Activated CD4-positive, alpha-beta T cell treated with anti-CD3 and anti-CD28 coated beads, Interleukin-2, amount 50 U/mL, for 24 hours (primary cell): ENCODE results near the gene IFT57.

Source experiments
- DNase-seq, 2 donors: peaks; one replicate each; pipeline ENCODE4 v3.0.0-alpha.2; 2020; ENCODE audit warnings: low read depth in 1 of 2, low spot score in 1 of 2

The IFT57 gene

DNA sequence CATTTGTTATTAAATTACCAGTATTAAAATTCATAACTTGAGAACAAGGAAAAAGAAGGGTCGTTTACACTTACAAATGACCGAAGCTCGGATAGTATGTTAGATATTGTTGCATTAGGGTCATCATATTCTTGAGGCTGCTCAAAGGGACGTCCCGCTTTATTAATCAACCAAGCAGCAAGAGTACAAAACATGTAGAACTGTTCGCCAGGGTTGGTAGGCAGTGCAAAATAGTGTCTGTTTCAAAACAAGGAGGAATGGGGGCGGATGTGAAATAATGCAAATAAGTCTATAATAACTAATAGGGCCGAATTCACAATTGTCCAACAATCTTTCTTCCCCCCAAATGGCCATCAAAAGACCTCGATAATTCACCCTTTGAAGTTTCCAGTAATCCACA, 2.9 kb downstream of the IFT57 start:
- DNase-seq, result no peak

DNA sequence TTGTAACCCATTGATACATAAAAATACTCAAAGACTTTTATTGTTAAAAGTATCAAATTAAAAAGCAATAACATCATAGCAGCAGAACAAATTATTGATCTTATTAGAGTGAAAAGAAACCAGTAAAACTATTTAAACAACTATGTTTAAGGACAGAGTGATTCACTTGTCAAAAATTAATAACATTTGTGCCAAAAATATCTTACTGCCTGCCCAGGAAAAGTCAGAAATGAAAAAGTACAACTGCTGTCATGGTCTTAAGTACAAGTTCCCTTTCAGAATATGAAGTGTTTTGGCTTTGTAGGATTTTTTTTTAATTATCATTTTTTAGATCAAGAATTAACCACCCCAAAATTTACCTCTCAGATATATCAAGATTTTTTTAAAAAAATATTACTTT, 3.4 kb downstream of the IFT57 start:
- DNase-seq, result no peak

- no peak for DNase-seq
Observed at GRCh38 chr3:108215871-108216270, 6.4 kb downstream of the IFT57 start.

DNA sequence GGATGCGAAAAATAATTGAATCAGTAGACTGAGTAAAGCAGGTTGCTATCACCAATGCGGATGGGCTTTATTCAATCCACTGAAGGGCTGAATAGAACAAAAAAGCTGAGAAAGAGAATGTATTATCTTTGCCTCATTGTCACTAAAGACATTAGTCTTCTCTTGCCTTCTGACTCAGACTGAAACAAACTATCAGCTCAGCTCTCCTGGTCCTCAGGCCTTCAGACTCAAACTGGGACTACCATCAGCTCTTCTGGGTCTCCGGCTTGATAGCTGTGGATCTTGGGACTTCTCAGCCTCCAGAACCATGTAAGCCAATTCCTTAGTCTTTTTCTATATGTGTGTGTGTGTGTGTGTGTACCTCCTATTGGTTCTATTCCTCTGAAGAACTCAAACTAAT, 12.6 kb downstream of the IFT57 start:
- DNase-seq, result no peak

DNA sequence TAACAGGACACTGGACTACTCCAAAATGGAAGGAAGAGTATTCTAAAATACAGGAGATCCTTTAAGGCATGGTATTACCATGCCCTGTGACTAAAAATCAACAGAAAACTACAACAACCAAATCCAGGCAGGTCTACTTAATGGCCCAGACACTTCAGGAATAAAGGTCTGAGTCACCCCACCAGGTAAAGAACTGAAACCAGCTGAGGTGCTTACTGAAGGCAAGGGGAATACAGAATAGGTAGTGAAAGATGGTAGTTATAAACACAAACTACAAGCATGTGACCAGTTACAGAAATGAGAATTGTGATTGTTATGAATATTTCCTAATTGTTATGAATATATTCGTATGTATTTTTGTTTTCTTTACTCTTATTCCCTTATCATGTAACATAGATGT, 13.4 kb downstream of the IFT57 start:
- no peak for DNase-seq

DNA sequence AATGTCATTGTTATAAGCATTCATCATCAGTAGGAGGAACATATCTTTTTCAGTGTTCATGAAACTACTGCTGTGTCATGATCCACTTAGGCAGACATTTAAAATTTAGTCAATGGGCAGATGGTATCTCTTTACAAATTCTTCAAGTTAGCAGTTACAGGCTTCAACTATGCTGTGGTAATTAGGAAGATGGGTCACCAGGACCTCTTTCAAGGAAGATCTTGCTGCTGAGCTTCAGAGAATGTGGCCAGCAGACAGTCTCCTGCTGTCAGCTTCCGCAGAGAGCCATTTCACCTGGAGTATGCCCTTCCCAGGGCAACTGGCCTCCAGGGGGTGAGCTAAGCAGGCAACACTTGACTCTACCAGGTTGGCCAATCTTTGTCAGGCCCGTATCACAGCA, 19.4 kb downstream of the IFT57 start:
- DNase-seq, result no peak

DNA sequence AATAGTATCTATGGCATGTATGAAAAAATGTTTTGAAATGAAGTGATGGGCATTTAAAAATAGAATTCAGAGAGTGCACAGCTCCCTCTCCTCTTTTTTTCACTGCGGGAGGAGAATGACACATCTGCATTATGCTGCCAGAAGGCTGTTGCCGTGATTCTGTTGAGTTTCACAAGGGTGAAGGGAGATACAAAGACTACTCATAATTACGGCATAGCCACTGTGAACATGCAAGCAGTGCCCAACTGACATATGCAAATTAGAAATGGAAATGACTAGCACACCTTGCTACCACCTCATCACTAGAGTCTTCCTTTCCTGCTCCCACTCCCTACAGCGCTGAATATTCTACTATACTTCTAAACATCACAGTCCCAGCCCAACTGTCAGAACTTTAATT, 20.1 kb downstream of the IFT57 start:
- no peak for DNase-seq

- no peak for DNase-seq
Observed at GRCh38 chr3:108201258-108201657, 21.0 kb downstream of the IFT57 start.

- DNase-seq, result no peak
Observed at GRCh38 chr3:108200578-108200977, 21.6 kb downstream of the IFT57 start.

DNA sequence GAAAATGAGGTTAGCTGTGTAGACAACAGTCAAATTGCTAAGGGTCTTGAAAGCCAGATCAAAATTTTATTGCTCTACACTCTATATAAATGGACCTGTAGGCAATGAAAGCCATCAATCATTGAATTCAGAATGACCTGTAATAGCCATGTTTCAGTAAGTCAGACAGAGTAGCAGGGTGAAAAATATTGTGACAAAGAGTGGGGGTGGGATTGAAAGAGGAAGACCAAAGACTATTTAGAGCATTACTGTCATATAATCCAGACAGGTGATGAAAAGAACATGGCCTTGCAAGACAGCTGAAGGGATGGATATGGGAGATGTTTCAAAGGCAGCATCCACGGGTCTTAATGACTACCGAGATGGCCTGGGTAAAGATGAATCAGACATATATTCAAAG, 22.2 kb downstream of the IFT57 start:
- no peak for DNase-seq

GRCh38 chr3:108191394-108191793, 30.8 kb downstream of the IFT57 start:
- DNase-seq, result no peak

DNA sequence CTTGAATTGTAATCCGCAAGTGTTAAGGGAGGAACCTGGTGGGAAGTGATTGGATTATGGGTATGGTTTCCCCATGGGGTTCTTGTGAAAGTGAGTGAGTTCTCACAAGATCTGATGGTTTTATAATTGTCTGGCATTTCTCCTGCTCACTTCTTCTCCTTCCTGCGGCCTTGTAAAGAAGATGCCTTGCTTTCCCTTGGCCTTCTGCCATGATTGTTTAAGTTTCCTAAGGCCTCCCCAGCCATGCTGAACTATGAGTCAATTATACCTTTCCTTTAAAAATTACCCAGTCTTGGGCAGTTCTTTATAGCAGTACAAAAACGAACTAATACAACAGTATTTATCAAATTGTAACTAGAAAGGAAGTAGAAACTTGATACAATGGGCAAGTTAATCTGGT, 31.9 kb downstream of the IFT57 start:
- no peak for DNase-seq

DNA sequence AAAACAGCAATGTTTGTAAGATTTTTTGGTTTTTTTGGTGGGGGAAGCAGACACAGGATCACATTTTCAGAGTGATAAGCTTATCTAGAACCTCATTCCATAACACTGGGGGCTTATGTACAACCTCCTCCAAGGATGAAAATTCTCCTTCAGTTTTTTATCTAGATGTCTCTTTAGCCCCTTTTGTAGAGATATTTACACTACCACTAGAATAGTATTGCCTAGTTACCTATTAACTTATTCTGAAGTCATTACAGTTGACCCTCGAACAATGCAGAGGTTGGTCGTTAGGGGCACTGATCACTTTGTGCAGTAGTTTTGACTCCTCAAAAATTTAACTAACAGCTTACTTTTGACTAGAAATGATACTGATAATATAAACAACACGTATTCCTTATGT, 32.8 kb downstream of the IFT57 start:
- no peak for DNase-seq

GRCh38 chr3:108185536-108185935, 36.7 kb downstream of the IFT57 start:
- no peak for DNase-seq

DNA sequence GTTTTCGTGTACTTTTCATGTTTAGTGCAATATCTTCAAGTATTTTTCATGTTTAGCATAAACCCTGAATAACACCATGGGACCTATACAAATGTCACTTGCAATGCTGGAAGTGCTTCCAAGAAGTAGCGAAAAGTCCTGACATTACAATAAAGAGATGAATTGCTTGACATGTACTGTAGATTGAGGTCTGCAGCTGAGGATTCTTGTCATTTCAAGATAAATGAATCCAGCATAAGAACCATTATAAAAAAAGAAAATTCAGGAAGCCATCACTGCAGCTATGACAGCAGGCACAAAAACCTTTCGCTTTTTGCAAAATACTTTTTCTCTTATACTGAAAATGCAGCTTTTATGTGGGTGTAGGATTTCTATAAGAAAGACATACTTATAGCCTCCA, 37.4 kb downstream of the IFT57 start:
- no peak for DNase-seq

DNA sequence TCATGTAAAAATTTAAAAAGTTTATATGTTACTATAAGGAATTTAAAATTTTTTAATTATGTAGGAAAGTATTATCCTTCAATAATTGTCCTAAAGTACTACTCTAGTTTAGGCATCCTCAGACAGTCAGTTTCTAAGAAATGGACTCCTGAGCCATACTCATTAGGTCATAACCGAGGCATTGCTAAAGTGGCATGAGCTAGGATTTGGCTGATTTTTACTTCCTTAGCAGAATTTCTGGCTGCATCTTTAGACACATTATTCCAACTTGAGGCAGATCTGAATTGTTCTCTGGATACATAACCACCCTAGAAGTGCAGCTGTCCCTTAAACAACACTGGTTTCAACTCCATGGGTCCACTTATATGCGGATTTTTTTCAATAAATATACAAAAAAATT, 38.3 kb downstream of the IFT57 start:
- DNase-seq, result no peak

GRCh38 chr3:108183181-108183580, 39.0 kb downstream of the IFT57 start:
- no peak for DNase-seq

DNA sequence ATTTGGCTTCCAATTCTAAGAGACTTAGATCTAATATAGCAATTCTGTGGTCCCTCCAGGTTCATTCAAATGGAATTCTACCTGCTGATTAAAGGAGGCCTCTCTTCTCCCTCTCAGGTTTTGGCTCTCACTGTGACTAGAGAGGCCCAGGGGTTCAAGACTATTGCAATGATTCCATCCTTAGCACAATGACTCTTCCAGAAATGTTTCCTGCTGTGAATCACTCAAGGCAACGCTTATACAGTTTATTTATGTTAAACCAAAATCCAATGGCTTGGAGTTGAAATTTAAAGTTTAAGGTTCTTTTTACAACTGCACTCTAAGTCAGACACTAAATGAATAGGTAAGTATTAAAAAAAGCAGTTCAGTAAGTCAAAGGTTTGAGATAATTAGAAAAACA, 39.9 kb downstream of the IFT57 start:
- DNase-seq, result no peak

DNA sequence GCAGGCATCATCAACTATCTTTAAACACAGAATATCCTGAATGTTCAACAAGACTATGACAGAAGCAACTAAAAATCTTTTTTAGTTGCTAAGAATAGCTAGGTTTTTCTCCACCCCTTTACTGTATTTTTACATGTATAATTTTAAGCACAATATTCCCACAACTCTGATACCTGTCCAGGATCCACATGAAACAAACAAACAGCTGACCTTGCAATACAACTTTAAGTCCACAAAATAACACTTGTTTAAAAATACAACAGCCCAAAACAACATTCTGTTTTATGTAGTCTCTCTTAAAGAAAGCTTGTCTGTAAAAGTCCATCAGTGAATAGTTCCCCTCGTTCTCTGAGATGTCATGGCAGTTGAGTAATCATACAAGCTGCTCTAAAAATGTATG, 41.1 kb downstream of the IFT57 start:
- DNase-seq, result no peak

GRCh38 chr3:108180194-108180593, 42.0 kb downstream of the IFT57 start:
- DNase-seq, result no peak

DNA sequence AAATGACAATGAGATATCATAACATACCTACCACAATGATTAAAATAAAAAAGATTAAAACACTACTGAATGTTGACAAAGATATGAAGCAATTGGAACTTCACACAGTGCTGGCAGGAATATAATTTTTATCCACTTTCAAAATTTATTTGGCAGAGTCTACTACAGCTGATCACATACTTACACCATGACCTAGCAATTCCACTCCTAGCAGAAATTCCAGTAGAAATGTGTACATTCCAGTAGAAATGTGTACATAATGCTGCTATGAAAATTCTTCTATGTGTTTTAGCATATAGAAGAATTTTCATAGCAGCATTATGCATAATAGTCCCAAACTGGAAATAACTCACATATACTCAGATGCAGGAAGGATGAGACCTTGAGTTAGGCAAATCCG, 43.5 kb downstream of the IFT57 start:
- no peak for DNase-seq

- DNase-seq, result no peak
Observed at GRCh38 chr3:108177536-108177935, 44.7 kb downstream of the IFT57 start.

DNA sequence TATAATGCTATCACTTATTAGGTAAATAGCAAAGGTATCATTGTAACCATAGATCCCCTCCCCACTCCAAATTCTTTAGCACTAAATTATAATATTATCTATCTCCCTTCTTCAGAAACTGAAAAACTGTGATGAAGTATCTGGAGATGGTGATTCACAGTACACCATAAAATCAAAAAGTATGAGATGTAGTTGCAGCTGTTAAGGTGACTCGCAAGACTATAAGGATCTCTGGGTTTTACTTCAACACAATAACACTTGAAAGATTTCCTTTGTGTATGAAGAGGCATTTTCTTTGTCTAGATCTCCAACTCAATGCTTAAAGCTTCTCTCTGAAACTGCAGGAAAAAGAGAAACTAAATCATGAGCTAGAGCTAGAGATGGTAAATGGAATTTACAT, 46.9 kb downstream of the IFT57 start:
- no peak for DNase-seq

- DNase-seq, result no peak
Observed at GRCh38 chr3:108171106-108171505, 51.1 kb downstream of the IFT57 start.
